ENCODE results near the gene CNTN1. TPM values are rescaled to one million over a fixed set of nuclear protein-coding genes. Genes with fewer than 3 reads are reported as not detected.

Gene CNTN1
- total RNA-seq, 1 experiment from 2014 or later = 6.5 TPM

GRCh38 chr12:40681148-40681547 lies 11.1 kb upstream of the CNTN1 start:
- Histone ChIP-seq H2BK15ac (ENCODE audit: low read depth, low read length) (no peak overlapping the region), H3K79me1 (ENCODE audit: insufficient read depth, low read depth, low read length, poor library complexity, severe bottlenecking) (no peaks in the 10 kb centered on the region), H3K79me2 (ENCODE audit: insufficient read depth, low read length) (no peaks in the 10 kb centered on the region), H3K23ac (ENCODE audit: insufficient read length, low read depth, low read length) (no peak overlapping the region), H3K27ac (ENCODE audit: insufficient read length, low read depth, low read length) (no peak overlapping the region), H2BK5ac (ENCODE audit: insufficient read length, low read length) (no peak overlapping the region), H2AK5ac (ENCODE audit: insufficient read length, low read length) (no peak overlapping the region), H3K4ac (ENCODE audit: low read depth, low read length) (no peak overlapping the region), H3K4me1 (ENCODE audit: insufficient read depth, low read length) (no peaks in the 10 kb centered on the region), H3K23me2 (ENCODE audit: insufficient read length, low read depth, low read length, poor library complexity, severe bottlenecking) (no peaks in the 10 kb centered on the region), H4K8ac (replicated peaks; ENCODE audit: insufficient read length, low read depth, low read length) (no peak overlapping the region), H3T11ph (ENCODE audit: low read length) (no peak overlapping the region), H4K91ac (ENCODE audit: insufficient read length, low read depth, low read length) (no peak overlapping the region), H3K9me3 (ENCODE audit: control insufficient read depth, low read depth, low read length) (no peaks in the 10 kb centered on the region), H3K56ac (ENCODE audit: insufficient read length, low read depth, low read length) (no peak overlapping the region), H3K9ac (ENCODE audit: extremely low read depth, insufficient read length, low read length) (no peak overlapping the region), H2BK20ac (ENCODE audit: low read depth, low read length, poor library complexity, severe bottlenecking) (no peak overlapping the region), H4K20me1 (ENCODE audit: control insufficient read depth, insufficient read depth, insufficient read length) (no peaks in the 10 kb centered on the region), H2AFZ (ENCODE audit: low read length) (no peak overlapping the region), H3K27me3 (ENCODE audit: insufficient read depth, low read length) (no peaks in the 10 kb centered on the region), H4K5ac (ENCODE audit: insufficient read length, low read depth, low read length) (no peak overlapping the region), H3K18ac (ENCODE audit: insufficient read length, low read depth, low read length) (no peak overlapping the region), H3K14ac (ENCODE audit: insufficient read depth, low read length) (no peak overlapping the region), H2BK12ac (ENCODE audit: insufficient read length, low read depth, low read length) (no peak overlapping the region), H2BK120ac (ENCODE audit: low read depth, low read length, poor library complexity, severe bottlenecking) (no peak overlapping the region), H3K4me2 (ENCODE audit: insufficient read depth, insufficient read length, low read length) (no peak overlapping the region)
- Mint-ChIP-seq H3K36me3 (ENCODE audit: insufficient read depth in 1 of 3, low read depth in 3 of 3) (peaks cover 1 to 12% (median 3%) of the 10 kb centered on the region in 3 experiments; a peak in 4 of 7 replicates), H3K27ac (no peak overlapping the region; a peak in 1 of 7 replicates), H3K4me1 (no peaks in the 10 kb centered on the region), H3K9me3 (peaks cover 9 to 10% of the 10 kb centered on the region in 2 experiments), H3K4me3 (no peak overlapping the region), H3K27me3 (ENCODE audit: low read depth) (no peaks in the 10 kb centered on the region)
- no CpG with 5 or more reads among the region's 2 CpGs for WGBS (ENCODE audit: extremely low coverage, insufficient read length, low lambda C conversion rate)
- no peak for TF ChIP-seq CTCF (conservative IDR thresholded peaks at IDR 0.05)
- DNase-seq = no peak

All from H9 (cell line).